Natural killer cell treated with Interleukin-12 subunit alpha and Interleukin-12 subunit beta and Interleukin-15 and Interleukin-18, amount 100 ng/mL, for 72 hours (primary cell): ENCODE data around the gene MYRIP. TPM values are rescaled to one million over a fixed set of nuclear protein-coding genes. Genes with fewer than 3 reads are reported as not detected.

ENCODE experiments used
- ATAC-seq, 2 donors: fragments of 150-1000 bp; cut with Tn5 transposase in 1 of 2; sonication (Bioruptor Pico), chemical (Tn5 transposase) in 1 of 2; 2 replicates each; pipeline ENCODE4 v1.10.0; 2021
- DNase-seq: peaks from one replicate; pipeline ENCODE4 v3.0.0; 2022; ENCODE audit warnings: low spot score
- H3K27ac Mint-ChIP-seq, 2 donors: 1 replicate in 1 of 2; 2 replicates in 1 of 2; pipeline ENCODE4 v1.8.0; 2022; ENCODE audit warnings: mixed read lengths in 2 of 2, mild to moderate bottlenecking in 1 of 2, moderate library complexity in 1 of 2
- H3K27me3 Mint-ChIP-seq, 2 donors: 1 replicate in 1 of 2; 2 replicates in 1 of 2; pipeline ENCODE4 v1.8.0; 2022; ENCODE audit warnings: mixed read lengths in 2 of 2
- H3K36me3 Mint-ChIP-seq: one replicate; pipeline ENCODE4 v1.8.0; 2022; ENCODE audit warnings: mixed read lengths
- H3K4me1 Mint-ChIP-seq, 2 donors: 1 replicate in 1 of 2; 2 replicates in 1 of 2; pipeline ENCODE4 v1.8.0; 2022; ENCODE audit warnings: low read depth in 2 of 2, mixed read lengths in 2 of 2, mild to moderate bottlenecking in 1 of 2
- H3K4me3 Mint-ChIP-seq: one replicate; pipeline ENCODE4 v1.8.0; 2022; ENCODE audit warnings: mixed read lengths
- H3K9me3 Mint-ChIP-seq: 2 replicates; pipeline ENCODE4 v1.8.0; 2022; ENCODE audit warnings: mixed read lengths
- total RNA-seq, 2 donors: library from RNA; stranded (reverse); gene quantifications; one replicate each; pipeline ENCODE4 v1.2.3, GENCODE V29; 2022

The MYRIP gene
- total RNA-seq, 2 donors from 2014 or later: not detected

DNA sequence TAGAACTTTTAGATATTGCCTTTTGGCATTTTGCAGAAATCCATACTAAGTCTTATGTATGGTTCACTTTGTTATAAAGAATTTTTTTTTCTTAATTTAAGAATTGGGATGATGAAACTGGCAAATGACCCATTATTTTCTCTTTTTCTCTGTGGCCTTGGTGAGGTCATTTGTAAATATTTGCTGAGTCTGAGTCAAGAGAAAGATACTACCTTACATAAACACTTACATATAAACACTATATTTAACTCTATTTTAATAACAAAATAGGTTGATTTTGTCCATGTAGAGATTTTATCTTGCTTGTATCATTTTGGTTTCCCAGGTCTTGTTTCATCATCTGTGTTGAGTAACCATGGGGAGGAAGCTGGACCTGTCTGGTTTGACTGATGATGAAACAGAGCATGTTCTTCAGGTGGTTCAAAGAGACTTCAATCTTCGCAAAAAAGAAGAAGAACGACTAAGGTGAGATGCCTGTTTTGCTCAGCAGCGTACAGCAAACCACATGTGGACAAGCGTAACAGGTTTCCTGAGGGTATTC, 91.1 kb downstream of the MYRIP start:
- Mint-ChIP-seq H3K36me3 (no peaks in the 10 kb centered on the region), H3K27ac (no peak overlapping the region), H3K4me3 (no peak overlapping the region), H3K27me3 (no peaks in the 10 kb centered on the region), H3K9me3 (no peaks in the 10 kb centered on the region), H3K4me1 (no peaks in the 10 kb centered on the region)
- ATAC-seq: no peak
- no peak for DNase-seq

GRCh38 chr3:39903253-39903652, 93.8 kb downstream of the MYRIP start:
- no peak for DNase-seq
- Mint-ChIP-seq H3K36me3 (no peaks in the 10 kb centered on the region), H3K4me3 (no peak overlapping the region), H3K27ac (no peak overlapping the region), H3K27me3 (no peaks in the 10 kb centered on the region), H3K9me3 (no peaks in the 10 kb centered on the region), H3K4me1 (no peaks in the 10 kb centered on the region)
- no peak for ATAC-seq

DNA sequence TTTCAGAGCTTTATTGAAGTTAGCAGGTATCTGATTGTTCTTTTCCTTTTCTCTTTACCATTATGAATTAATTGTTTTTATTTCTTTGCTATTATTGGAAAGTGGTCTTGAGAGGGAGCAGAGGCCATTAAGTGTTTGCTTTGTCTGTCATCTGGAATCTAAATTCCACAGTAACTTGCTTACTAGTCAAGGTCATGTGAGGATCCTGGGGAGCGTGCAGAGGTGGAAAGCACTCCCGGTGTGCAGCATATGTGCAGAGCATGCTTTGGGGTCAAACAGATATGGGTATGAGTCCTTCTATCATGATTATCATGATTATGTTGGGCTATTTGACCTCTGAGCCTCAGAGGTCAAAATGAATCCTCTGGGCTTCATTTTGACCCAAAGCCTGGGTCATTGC, 96.4 kb downstream of the MYRIP start:
- DNase-seq (no peak), ATAC-seq (no peak)
- no peaks in the 10 kb centered on the region for H3K36me3 Mint-ChIP-seq
- H3K9me3 Mint-ChIP-seq: no peaks in the 10 kb centered on the region
- H3K27ac Mint-ChIP-seq: no peak overlapping the region
- no peaks in the 10 kb centered on the region for H3K27me3 Mint-ChIP-seq
- H3K4me1 Mint-ChIP-seq: no peaks in the 10 kb centered on the region
- H3K4me3 Mint-ChIP-seq: no peak overlapping the region

DNA sequence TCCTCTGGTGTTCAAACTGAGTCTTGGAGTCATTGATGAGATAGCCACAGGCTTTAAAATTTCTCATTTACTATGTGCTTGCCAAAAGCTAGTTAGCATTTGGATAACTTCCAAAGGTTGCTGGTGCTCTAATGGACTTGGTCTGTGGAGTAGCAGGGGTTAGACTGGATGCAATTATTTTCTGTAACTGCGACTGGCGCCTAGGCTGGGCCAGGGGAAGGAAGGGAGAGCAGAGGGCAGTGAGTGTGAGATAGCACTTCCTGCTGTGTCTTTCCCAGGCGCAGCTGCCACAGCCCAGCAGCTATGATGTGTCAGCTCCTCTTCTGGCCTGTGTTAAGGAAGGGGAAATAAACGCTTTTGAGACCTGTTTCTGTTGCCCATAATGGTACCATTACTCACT, 98.6 kb downstream of the MYRIP start:
- Mint-ChIP-seq H3K9me3 (no peaks in the 10 kb centered on the region), H3K27ac (no peak overlapping the region), H3K4me1 (no peaks in the 10 kb centered on the region), H3K27me3 (no peaks in the 10 kb centered on the region), H3K36me3 (no peaks in the 10 kb centered on the region), H3K4me3 (no peak overlapping the region)
- no peak for DNase-seq
- no peak for ATAC-seq

DNA sequence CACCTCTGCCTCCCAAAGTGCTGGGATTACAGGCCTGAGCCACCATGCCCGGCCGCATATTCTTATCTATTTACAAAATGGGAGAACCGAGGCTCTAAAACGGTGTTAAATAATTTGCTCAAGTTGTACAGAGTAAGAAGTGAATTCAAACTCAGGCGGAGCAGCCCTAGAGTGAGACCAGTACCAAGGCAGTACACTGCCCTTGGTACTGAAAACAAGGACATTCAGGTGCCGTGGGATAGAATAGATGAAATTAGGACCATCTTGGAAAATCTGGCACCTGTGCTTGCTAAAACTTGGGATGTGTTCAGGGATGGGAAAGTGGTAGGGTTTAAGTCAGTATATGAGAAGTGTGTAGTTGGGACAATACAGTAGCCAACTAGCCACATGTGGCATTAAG, 100.7 kb downstream of the MYRIP start:
- Mint-ChIP-seq H3K36me3 (no peaks in the 10 kb centered on the region), H3K27ac (no peak overlapping the region), H3K9me3 (no peaks in the 10 kb centered on the region), H3K4me3 (no peak overlapping the region), H3K4me1 (no peaks in the 10 kb centered on the region), H3K27me3 (no peaks in the 10 kb centered on the region)
- DNase-seq (no peak), ATAC-seq (no peak)

DNA sequence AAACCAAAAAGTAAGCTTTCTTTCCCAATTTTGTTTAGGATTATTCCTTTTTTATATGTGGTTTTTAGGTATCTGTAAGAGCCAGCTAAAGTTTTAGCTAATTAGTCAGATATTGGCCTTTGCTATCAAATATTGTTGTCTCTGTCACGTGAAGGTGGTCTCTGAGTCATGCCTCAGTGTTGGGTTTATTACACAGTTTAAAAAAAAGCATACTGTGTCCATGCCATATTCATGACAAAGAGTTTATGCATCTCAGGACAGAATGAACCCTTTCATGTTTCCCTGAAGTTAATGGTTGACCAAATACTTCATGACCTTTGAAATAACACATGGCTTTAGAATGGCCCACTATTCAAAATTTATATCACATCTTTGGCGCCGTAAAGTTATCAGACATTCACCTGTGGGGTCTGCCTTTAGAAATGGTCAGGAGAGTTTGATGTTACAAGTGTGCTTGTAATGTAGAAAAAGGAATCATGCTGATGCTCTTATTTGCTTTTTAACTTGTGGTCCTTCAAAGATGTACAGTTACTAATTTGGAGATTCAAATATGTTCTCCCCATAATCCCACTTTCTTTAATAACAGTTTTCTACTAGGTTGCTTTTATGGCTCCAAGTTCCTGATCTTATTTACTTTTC, 101.5 kb downstream of the MYRIP start:
- Mint-ChIP-seq H3K27me3 (no peaks in the 10 kb centered on the region), H3K4me3 (no peak overlapping the region), H3K9me3 (peaks cover 3% of the 10 kb centered on the region)

DNA sequence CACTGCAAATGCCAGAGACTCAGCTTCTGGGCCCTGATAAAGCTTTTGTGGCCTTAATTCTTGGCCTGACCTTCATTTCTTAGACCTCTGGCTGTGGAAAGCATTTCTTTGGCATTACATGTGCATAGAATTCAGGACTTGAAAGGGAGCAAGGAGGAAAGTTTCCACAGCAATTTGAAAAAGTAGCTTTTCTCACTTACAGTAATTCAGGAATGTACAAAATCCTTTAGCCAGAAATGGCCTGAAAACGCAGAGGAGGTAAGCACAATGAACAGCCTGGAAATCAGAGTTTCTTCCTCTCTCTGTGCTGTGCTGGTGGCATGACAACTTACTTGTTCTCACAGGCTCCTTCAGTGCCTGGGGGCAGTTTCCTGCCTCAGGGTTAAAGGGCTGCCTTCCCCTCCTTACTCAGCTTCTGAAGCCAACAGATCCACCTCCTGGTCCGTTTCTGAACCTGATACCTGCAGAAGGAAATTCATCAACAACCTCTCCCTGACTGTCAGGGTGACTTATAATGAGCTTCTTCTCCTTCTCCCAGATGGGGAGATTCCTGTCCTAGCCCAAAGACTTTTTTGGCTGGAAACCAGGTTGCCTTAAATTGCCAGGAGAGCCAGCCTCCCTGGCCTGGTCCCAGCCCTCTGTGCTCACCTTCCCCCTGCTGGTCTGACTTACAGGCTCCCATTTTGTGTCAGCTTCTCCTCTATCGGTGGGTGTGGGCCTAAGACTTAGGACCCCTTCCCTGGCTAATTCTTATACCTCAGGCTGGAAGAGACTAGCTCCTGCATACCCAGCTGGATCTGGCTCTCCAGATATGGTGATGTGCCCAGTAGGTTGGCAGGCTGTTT, 102.3 kb downstream of the MYRIP start:
- no peaks in the 10 kb centered on the region for H3K4me1 Mint-ChIP-seq
- DNase-seq (no peak), ATAC-seq (no peak)
- no peak overlapping the region for H3K27ac Mint-ChIP-seq
- no peak overlapping the region for H3K4me3 Mint-ChIP-seq
- H3K36me3 Mint-ChIP-seq: no peaks in the 10 kb centered on the region
- peaks cover 3% of the 10 kb centered on the region for H3K9me3 Mint-ChIP-seq
- no peaks in the 10 kb centered on the region for H3K27me3 Mint-ChIP-seq

More for the DNA sequence above, 101.5 kb downstream of the MYRIP start:
- DNase-seq (no peak), ATAC-seq (no peak)
- Mint-ChIP-seq H3K4me1 (no peaks in the 10 kb centered on the region), H3K27ac (no peak overlapping the region), H3K36me3 (no peaks in the 10 kb centered on the region)

GRCh38 chr3:39915027-39915426, 105.6 kb downstream of the MYRIP start:
- Mint-ChIP-seq H3K4me1 (no peaks in the 10 kb centered on the region), H3K36me3 (no peaks in the 10 kb centered on the region)

GRCh38 chr3:39917065-39917773, 107.8 kb downstream of the MYRIP start:
- Mint-ChIP-seq H3K36me3 (no peaks in the 10 kb centered on the region), H3K27me3 (no peaks in the 10 kb centered on the region), H3K4me1 (no peaks in the 10 kb centered on the region), H3K27ac (no peak overlapping the region), H3K4me3 (no peak overlapping the region), H3K9me3 (peaks cover 3% of the 10 kb centered on the region)
- ATAC-seq: no peak
- DNase-seq: no peak

More at GRCh38 chr3:39915027-39915426, 105.6 kb downstream of the MYRIP start:
- H3K9me3 Mint-ChIP-seq: peaks cover 3% of the 10 kb centered on the region
- no peaks in the 10 kb centered on the region for H3K27me3 Mint-ChIP-seq
- no peak for DNase-seq
- no peak overlapping the region for H3K4me3 Mint-ChIP-seq
- no peak for ATAC-seq
- H3K27ac Mint-ChIP-seq: no peak overlapping the region

GRCh38 chr3:39919281-39919680, 109.9 kb downstream of the MYRIP start:
- ATAC-seq: no peak
- no peak for DNase-seq
- H3K27me3 Mint-ChIP-seq: no peaks in the 10 kb centered on the region
- H3K36me3 Mint-ChIP-seq: no peaks in the 10 kb centered on the region
- H3K4me1 Mint-ChIP-seq: no peaks in the 10 kb centered on the region
- no peak overlapping the region for H3K27ac Mint-ChIP-seq
- peaks cover 3% of the 10 kb centered on the region for H3K9me3 Mint-ChIP-seq
- H3K4me3 Mint-ChIP-seq: no peak overlapping the region

GRCh38 chr3:39920271-39920670, 110.9 kb downstream of the MYRIP start:
- H3K27me3 Mint-ChIP-seq: no peaks in the 10 kb centered on the region
- H3K36me3 Mint-ChIP-seq: no peaks in the 10 kb centered on the region
- H3K4me1 Mint-ChIP-seq: no peaks in the 10 kb centered on the region
- ATAC-seq (no peak), DNase-seq (no peak)
- H3K27ac Mint-ChIP-seq: no peak overlapping the region
- H3K9me3 Mint-ChIP-seq: peaks cover 3% of the 10 kb centered on the region
- H3K4me3 Mint-ChIP-seq: no peak overlapping the region

DNA sequence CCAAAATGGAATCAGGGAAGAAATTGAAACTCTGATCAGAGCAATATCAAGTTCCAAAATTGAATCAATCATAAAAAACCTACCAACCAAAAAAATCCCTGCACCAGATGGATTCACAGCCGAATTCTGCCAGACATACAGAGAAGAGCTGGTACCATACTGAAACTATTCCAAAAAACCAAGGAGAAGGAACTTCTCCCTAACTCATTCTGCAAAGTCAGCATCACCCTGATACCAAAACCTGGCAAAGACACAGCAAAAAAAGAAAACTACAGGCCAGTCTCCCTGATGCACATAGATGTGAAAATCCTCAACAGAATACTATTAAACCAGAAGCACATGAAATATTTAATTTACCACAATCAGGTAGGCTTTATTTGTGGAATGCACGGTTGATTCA, 118.1 kb downstream of the MYRIP start:
- Mint-ChIP-seq H3K4me1 (no peaks in the 10 kb centered on the region), H3K9me3 (no peaks in the 10 kb centered on the region), H3K4me3 (no peak overlapping the region), H3K36me3 (no peaks in the 10 kb centered on the region), H3K27me3 (no peaks in the 10 kb centered on the region), H3K27ac (no peak overlapping the region)
- no peak for ATAC-seq
- DNase-seq: no peak

- no peaks in the 10 kb centered on the region for H3K4me1 Mint-ChIP-seq
- no peaks in the 10 kb centered on the region for H3K27me3 Mint-ChIP-seq
- DNase-seq (no peak), ATAC-seq (no peak)
- H3K4me3 Mint-ChIP-seq: no peak overlapping the region
- no peak overlapping the region for H3K27ac Mint-ChIP-seq
- no peaks in the 10 kb centered on the region for H3K9me3 Mint-ChIP-seq
- H3K36me3 Mint-ChIP-seq: no peaks in the 10 kb centered on the region
These were observed 124.7 kb downstream of the MYRIP start for GRCh38 chr3:39933986-39934693.
